Nephron (organoid): ENCODE results near the gene REEP2.
"Not testable (repeated sequence)": the region's sequence is repeated elsewhere in the genome, so short reads cannot be mapped to it uniquely, and the experiment has no call there.

Source experiments
- H3K27ac Mint-ChIP-seq, 3 experiments: 2 replicates each; pipeline ENCODE4 v1.8.0; 2020; ENCODE audit warnings: mixed read lengths in 3 of 3, mild to moderate bottlenecking in 2 of 3, moderate library complexity in 1 of 3
- H3K27me3 Mint-ChIP-seq: 2 replicates; pipeline ENCODE4 v1.8.0; 2021; ENCODE audit warnings: low read depth, mild to moderate bottlenecking, moderate library complexity, mixed read lengths
- H3K36me3 Mint-ChIP-seq: 2 replicates; pipeline ENCODE4 v1.8.0; 2020; ENCODE audit warnings: low read depth, mixed read lengths
- H3K4me1 Mint-ChIP-seq: 2 replicates; pipeline ENCODE4 v1.8.0; 2020; ENCODE audit warnings: mixed read lengths
- H3K4me3 Mint-ChIP-seq, 3 experiments: 2 replicates each; pipeline ENCODE4 v1.8.0; 2020; ENCODE audit warnings: mild to moderate bottlenecking in 3 of 3, mixed read lengths in 3 of 3, moderate library complexity in 2 of 3
- H3K9me3 Mint-ChIP-seq: 2 replicates; pipeline ENCODE4 v1.8.0; 2020; ENCODE audit warnings: mixed read lengths
- CTCF ChIP-seq, 3 experiments: fragments of 200-600 bp; sonication (generic); IDR thresholded peaks; one replicate each; pipeline ENCODE4 v1.5.0; 2021; ENCODE audit warnings: antibody characterized with exemption in 3 of 3; ENCODE audit not compliant: unreplicated experiment in 3 of 3

Gene REEP2

GRCh38 chr5:138470322-138471051, 31.6 kb downstream of the REEP2 start:
- peaks cover 28% of the 10 kb centered on the region for H3K27me3 Mint-ChIP-seq

GRCh38 chr5:138471052-138471361, 32.1 kb downstream of the REEP2 start:
- no peak for TF ChIP-seq CTCF (IDR thresholded peaks at IDR 0.05; ENCODE audit: unreplicated experiment in 3 of 3)
- peaks cover 27% of the 10 kb centered on the region for H3K4me1 Mint-ChIP-seq
- H3K9me3 Mint-ChIP-seq = no peaks in the 10 kb centered on the region

More at GRCh38 chr5:138470322-138471051, 31.6 kb downstream of the REEP2 start:
- Mint-ChIP-seq H3K27ac (peak overlapping the region in 1 of 3 experiments; percentile 7), H3K36me3 (peaks cover 25% of the 10 kb centered on the region), H3K4me3 (peak overlapping the region in 2 of 3 experiments; percentile 5 to 44), H3K9me3 (no peaks in the 10 kb centered on the region), H3K4me1 (peaks cover 27% of the 10 kb centered on the region)
- no peak for TF ChIP-seq CTCF (IDR thresholded peaks at IDR 0.05; ENCODE audit: unreplicated experiment in 3 of 3)

GRCh38 chr5:138472353-138472752, 33.5 kb downstream of the REEP2 start:
- Mint-ChIP-seq H3K4me1 (peaks cover 16% of the 10 kb centered on the region), H3K27me3 (peaks cover 23% of the 10 kb centered on the region), H3K27ac (no peak overlapping the region), H3K36me3 (peaks cover 15% of the 10 kb centered on the region), H3K4me3 (no peak overlapping the region), H3K9me3 (no peaks in the 10 kb centered on the region)
- TF ChIP-seq CTCF (IDR thresholded peaks at IDR 0.05; ENCODE audit: unreplicated experiment in 3 of 3) = no peak

More at GRCh38 chr5:138471052-138471361, 32.1 kb downstream of the REEP2 start:
- H3K36me3 Mint-ChIP-seq = peaks cover 25% of the 10 kb centered on the region
- peak overlapping the region in 1 of 3 experiments; percentile 44 for H3K4me3 Mint-ChIP-seq
- H3K27me3 Mint-ChIP-seq = peaks cover 28% of the 10 kb centered on the region
- H3K27ac Mint-ChIP-seq = peak overlapping the region in 1 of 3 experiments; percentile 7

- peaks cover 15% of the 10 kb centered on the region for H3K27me3 Mint-ChIP-seq
- H3K36me3 Mint-ChIP-seq, H3K27ac Mint-ChIP-seq, H3K9me3 Mint-ChIP-seq, H3K4me3 Mint-ChIP-seq, H3K4me1 Mint-ChIP-seq: not testable (repeated sequence)
Observed at GRCh38 chr5:138473151-138473550, 34.3 kb downstream of the REEP2 start.

- Mint-ChIP-seq H3K27me3 (peaks cover 15% of the 10 kb centered on the region), H3K27ac (no peak overlapping the region), H3K9me3 (no peaks in the 10 kb centered on the region), H3K4me3 (no peak overlapping the region), H3K36me3 (no peaks in the 10 kb centered on the region), H3K4me1 (no peaks in the 10 kb centered on the region)
- no peak for TF ChIP-seq CTCF (IDR thresholded peaks at IDR 0.05; ENCODE audit: unreplicated experiment in 3 of 3)
Observed at GRCh38 chr5:138476918-138477317, 38.1 kb downstream of the REEP2 start.

GRCh38 chr5:138482638-138483037, 43.8 kb downstream of the REEP2 start:
- Mint-ChIP-seq H3K4me1 (no peaks in the 10 kb centered on the region), H3K9me3 (no peaks in the 10 kb centered on the region)
- TF ChIP-seq CTCF (IDR thresholded peaks at IDR 0.05; ENCODE audit: unreplicated experiment in 3 of 3) = no peak

More at GRCh38 chr5:138482638-138483037, 43.8 kb downstream of the REEP2 start:
- no peaks in the 10 kb centered on the region for H3K36me3 Mint-ChIP-seq
- H3K27me3 Mint-ChIP-seq = peaks cover 5% of the 10 kb centered on the region
- no peak overlapping the region for H3K4me3 Mint-ChIP-seq
- H3K27ac Mint-ChIP-seq = no peak overlapping the region
